Measurements from ENCODE around the gene ASCC1. TPM values are rescaled to one million over a fixed set of nuclear protein-coding genes. Genes with fewer than 3 reads are reported as not detected.

Gene ASCC1
- total RNA-seq, 3 donors from 2014 or later = 18.0 to 23.6 (median 21.4) TPM

DNA sequence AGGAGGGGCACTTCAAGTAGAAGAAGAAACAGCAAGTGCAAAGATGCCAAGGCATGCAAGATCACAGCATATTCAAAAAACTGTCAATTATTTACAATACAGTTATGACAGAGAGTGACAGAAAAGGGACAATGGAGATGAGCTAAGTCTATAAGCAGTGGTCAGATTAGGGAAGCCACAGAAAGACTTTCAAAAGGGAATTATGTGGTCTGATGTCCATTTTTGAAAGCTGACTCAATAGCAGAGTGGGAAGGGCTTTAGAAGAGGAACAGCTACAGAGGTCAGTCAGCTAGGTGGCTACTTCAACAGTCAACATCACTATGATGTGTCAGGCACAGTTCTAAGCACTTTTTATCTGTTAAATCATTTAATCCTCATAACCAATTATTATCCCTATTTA lies 82.6 kb downstream of the ASCC1 start:
- H3K4me1 ChIP-seq (ENCODE audit: low read depth) = no peaks in the 10 kb centered on the region
- TF ChIP-seq, protein P1, sequence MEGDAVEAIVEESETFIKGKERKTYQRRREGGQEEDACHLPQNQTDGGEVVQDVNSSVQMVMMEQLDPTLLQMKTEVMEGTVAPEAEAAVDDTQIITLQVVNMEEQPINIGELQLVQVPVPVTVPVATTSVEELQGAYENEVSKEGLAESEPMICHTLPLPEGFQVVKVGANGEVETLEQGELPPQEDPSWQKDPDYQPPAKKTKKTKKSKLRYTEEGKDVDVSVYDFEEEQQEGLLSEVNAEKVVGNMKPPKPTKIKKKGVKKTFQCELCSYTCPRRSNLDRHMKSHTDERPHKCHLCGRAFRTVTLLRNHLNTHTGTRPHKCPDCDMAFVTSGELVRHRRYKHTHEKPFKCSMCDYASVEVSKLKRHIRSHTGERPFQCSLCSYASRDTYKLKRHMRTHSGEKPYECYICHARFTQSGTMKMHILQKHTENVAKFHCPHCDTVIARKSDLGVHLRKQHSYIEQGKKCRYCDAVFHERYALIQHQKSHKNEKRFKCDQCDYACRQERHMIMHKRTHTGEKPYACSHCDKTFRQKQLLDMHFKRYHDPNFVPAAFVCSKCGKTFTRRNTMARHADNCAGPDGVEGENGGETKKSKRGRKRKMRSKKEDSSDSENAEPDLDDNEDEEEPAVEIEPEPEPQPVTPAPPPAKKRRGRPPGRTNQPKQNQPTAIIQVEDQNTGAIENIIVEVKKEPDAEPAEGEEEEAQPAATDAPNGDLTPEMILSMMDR (IDR thresholded peaks at IDR 0.05) = no peak

DNA sequence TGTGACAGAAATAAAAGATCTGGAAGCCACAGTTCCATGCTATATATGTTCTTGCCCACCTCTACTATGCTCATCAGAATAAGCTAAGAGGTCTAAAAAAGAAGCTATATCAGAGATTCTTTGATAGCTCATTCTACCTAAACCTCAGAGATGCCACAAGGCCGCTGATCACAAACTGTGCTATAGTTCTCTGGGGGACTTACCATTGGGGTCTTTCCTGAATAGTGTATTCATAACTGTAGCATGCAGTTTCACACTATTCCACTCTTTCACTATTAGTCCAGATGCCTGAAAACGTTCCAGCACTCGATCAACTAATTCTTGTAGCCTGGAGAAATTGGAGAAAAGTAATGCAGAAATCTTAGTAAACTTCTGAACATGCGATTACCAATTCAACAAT lies 83.2 kb downstream of the ASCC1 start:
- Histone ChIP-seq H3K9me3 (peaks cover 5% of the 10 kb centered on the region), H3K4me1 (ENCODE audit: low read depth) (no peaks in the 10 kb centered on the region), H3K4me3 (no peak overlapping the region), H3K36me3 (ENCODE audit: low read depth) (no peaks in the 10 kb centered on the region)
- intact Hi-C loops (cut with DNase I, micrococcal nuclease) = no loop called here
- TF ChIP-seq, protein P1 (IDR thresholded peaks at IDR 0.05) = no peak
- DNase-seq (no peak), ATAC-seq (no peak)

More for the DNA sequence above, 82.6 kb downstream of the ASCC1 start:
- Histone ChIP-seq H3K36me3 (ENCODE audit: low read depth) (no peaks in the 10 kb centered on the region), H3K9me3 (peaks cover 5% of the 10 kb centered on the region), H3K4me3 (no peak overlapping the region)
- intact Hi-C loops (cut with DNase I, micrococcal nuclease) = no loop called here
- ATAC-seq = peak; percentile 36
- DNase-seq = no peak

DNA sequence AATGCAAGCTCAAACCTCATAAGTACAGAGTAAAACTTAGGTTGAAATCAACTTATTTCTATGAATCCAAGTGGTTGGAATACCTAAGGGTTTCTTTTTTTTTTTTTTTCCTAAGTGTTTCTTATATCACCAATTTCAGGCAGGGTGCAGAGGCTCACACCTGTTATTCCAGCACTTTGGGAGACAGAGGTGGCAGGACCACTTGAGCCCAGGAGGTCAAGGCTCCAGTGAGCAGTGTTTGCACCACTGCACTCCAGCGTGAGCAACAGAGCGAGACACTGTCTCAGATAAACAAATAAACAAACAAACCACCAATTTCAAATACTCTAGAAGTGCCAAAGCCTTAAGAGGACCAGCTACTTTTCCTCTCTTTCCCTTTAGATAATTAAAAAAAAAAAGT lies 88.5 kb downstream of the ASCC1 start:
- H3K4me3 ChIP-seq = no peak overlapping the region
- no peak for DNase-seq
- TF ChIP-seq, protein P1 (IDR thresholded peaks at IDR 0.05) = no peak
- ATAC-seq = no peak
- no peaks in the 10 kb centered on the region for H3K36me3 ChIP-seq (ENCODE audit: low read depth)
- intact Hi-C loops (cut with DNase I, micrococcal nuclease) = loop anchor here (10.0 kb wide), 1 partner anchor 207 kb away; no protein-coding TSS in a partner anchor
- H3K4me1 ChIP-seq (ENCODE audit: low read depth) = no peaks in the 10 kb centered on the region
- H3K9me3 ChIP-seq = no peaks in the 10 kb centered on the region

DNA sequence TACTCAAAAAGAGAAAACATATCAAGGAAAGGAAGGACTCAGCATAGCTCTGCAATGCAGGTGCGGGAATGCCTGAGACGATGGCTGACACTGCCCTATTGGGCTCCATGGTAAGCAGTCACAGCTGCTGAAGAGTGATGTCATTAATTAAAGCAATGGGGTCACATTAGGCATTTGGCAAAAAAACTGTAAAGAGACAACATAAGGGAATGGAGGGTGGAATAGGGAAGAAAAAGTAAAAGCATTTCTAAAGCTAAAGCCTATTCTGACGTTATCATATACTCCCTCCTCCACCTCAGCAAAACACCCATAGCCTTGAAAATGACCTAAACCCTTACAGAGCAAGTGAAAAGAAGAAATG lies 89.2 kb downstream of the ASCC1 start:
- no peak overlapping the region for H3K4me3 ChIP-seq
- DNase-seq (no peak), ATAC-seq (no peak)
- intact Hi-C loops (cut with DNase I, micrococcal nuclease) = loop anchor here (10.0 kb wide), 1 partner anchor 208 kb away; no protein-coding TSS in a partner anchor
- H3K36me3 ChIP-seq (ENCODE audit: low read depth) = no peaks in the 10 kb centered on the region
- no peaks in the 10 kb centered on the region for H3K9me3 ChIP-seq
- TF ChIP-seq, protein P1 (IDR thresholded peaks at IDR 0.05) = no peak
- H3K4me1 ChIP-seq (ENCODE audit: low read depth) = no peaks in the 10 kb centered on the region

DNA sequence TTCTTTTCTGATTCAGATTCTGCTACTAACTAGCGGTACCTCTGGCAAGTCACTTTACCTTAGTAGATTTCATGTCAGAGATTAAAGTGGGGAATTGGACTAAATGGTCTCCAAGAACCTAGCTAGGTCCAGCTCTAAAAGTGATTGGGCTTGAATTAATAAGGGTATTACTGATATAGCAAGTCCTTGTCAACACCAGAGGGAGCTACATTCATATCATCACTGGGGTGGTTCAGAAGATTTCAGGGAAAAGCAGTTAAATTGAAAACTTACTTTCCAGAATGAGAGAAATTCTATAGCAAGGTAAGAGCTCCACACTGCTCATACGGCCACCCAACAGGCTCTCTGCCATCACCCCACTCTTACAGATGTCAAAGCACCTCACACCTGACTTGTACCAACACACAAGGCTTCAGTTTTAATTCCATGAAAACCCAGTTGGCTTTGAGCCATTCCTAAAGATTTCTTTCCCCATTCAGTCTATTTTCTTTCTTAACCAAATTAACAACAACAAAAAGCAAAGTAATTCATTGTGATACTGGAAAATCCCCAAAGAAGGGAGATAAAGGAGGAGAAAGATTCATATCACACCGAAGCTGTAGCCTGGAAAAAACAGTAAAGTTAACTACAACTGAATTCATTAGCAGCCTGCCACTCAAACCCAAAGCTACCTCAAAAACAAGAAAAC lies 89.7 kb downstream of the ASCC1 start:
- intact Hi-C loops (cut with DNase I, micrococcal nuclease) = loop anchor here (10.0 kb wide), 1 partner anchor 208 kb away; no protein-coding TSS in a partner anchor
- no peaks in the 10 kb centered on the region for H3K9me3 ChIP-seq
- no peaks in the 10 kb centered on the region for H3K4me1 ChIP-seq (ENCODE audit: low read depth)
- H3K36me3 ChIP-seq (ENCODE audit: low read depth) = no peaks in the 10 kb centered on the region
- ATAC-seq (no peak), DNase-seq (no peak)
- H3K4me3 ChIP-seq = no peak overlapping the region
- TF ChIP-seq, protein P1 (IDR thresholded peaks at IDR 0.05) = no peak
